K562 (cell line): ENCODE results near the gene LMNA. TPM values are rescaled to one million over a fixed set of nuclear protein-coding genes. Genes with fewer than 3 reads are reported as not detected.

Experiments
- ADNP ChIP-seq: fragments of 200-800 bp; sonication (Bioruptor generic); IDR thresholded peaks from 2 replicates; pipeline ENCODE4 v1.6.1; 2016; ENCODE audit warnings: missing genetic modification characterization, missing compliant biosample characterization
- BDP1 ChIP-seq: IDR thresholded peaks from 3 replicates; pipeline ENCODE4 v1.6.1; 2011; ENCODE audit not compliant: insufficient read length, insufficient read depth
- CBFA2T3 ChIP-seq: fragments of 450-650 bp; IDR thresholded peaks from 2 replicates; pipeline ENCODE4 v1.6.1; 2017
- CXXC5 ChIP-seq: fragments of 250-450 bp; sonication (Bioruptor Pico); IDR thresholded peaks from 2 replicates; pipeline ENCODE4 v1.8.0; 2022; ENCODE audit warnings: inconsistent platforms, mild to moderate bottlenecking, moderate library complexity
- MTA1 ChIP-seq: fragments of 450-650 bp; IDR thresholded peaks from 2 replicates; pipeline ENCODE4 v1.6.1; 2017; ENCODE audit warnings: borderline replicate concordance
- SMARCA4 ChIP-seq: fragments of 450-650 bp; IDR thresholded peaks from 2 replicates; pipeline ENCODE4 v1.6.1; 2016
- STAG1 ChIP-seq: sonication (generic); formaldehyde crosslinking; IDR thresholded peaks from 2 replicates; pipeline ENCODE4 v1.5.0; 2020; ENCODE audit warnings: missing genetic modification reagents, borderline replicate concordance
- TAF7 ChIP-seq: fragments of 450-650 bp; IDR thresholded peaks from 2 replicates; pipeline ENCODE4 v1.6.1; 2016; ENCODE audit warnings: missing genetic modification characterization, missing compliant biosample characterization
- ZBTB2 ChIP-seq: fragments of 450-650 bp; IDR thresholded peaks from 2 replicates; pipeline ENCODE4 v1.6.1; 2016; ENCODE audit warnings: antibody characterized with exemption
- ZNF511 ChIP-seq: sonication (generic); formaldehyde crosslinking; IDR thresholded peaks from 2 replicates; pipeline ENCODE4 v1.8.0; 2022; ENCODE audit warnings: mild to moderate bottlenecking, missing genetic modification reagents
- polyA plus RNA-seq, 8 experiments: library from polyadenylated mRNA; depleted of rRNA in 4 of 8; stranded (reverse) in 5 of 8; unstranded in 3 of 8; fragments of >200 nt; fragmentation: Nextera tagmentation in 2 of 8; fragmentation: Illumina TruSeq in 1 of 8; extraction: Ambion mirVana in 2 of 8; extraction: Trizol in 1 of 8; gene quantifications; 2 replicates each; pipeline versions ENCODE4 v1.2.1 to v1.2.3, GENCODE V29; 2011 to 2014; ENCODE audit warnings: inconsistent platforms in 1 of 8, missing spikeins in 1 of 8
- total RNA-seq, 7 experiments: library from RNA; depleted of rRNA in 6 of 7; stranded (reverse); fragments of >200 nt in 6 of 7; fragmentation: Illumina TruSeq in 2 of 7; extraction: Trizol in 2 of 7; gene quantifications; 2 replicates each; pipeline versions ENCODE4 v1.2.1 to v1.2.3, GENCODE V29; 2011 to 2021; ENCODE audit warnings: low replicate concordance in 1 of 7
- TF ChIP-seq, protein P1 (sequence below), 2 experiments: fragments of 450-650 bp; IDR thresholded peaks; 2 replicates each; pipeline ENCODE4 v1.6.1; 2016
- TF ChIP-seq, protein P2 (sequence below): sonication (generic); formaldehyde crosslinking; IDR thresholded peaks from 2 replicates; pipeline ENCODE4 v1.4.0; 2020; ENCODE audit warnings: mild to moderate bottlenecking, missing genetic modification reagents
- TF ChIP-seq, protein P3 (sequence below): sonication (generic); formaldehyde crosslinking; IDR thresholded peaks from 2 replicates; pipeline ENCODE4 v1.8.0; 2022; ENCODE audit warnings: mild to moderate bottlenecking, missing genetic modification reagents
- TF ChIP-seq, protein P4 (sequence below): fragments of 250-450 bp; sonication (Bioruptor Pico); IDR thresholded peaks from 2 replicates; pipeline ENCODE4 v1.4.0; 2020; ENCODE audit warnings: mild to moderate bottlenecking, moderate library complexity, borderline replicate concordance

The LMNA gene
- total and polyA plus RNA-seq, 9 of the 15 experiments (the other 6 are each of a cell fraction or from before 2014, with no cell fraction given): 1.00 to 347 (median 88.2) TPM

GRCh38 chr1:156126630-156127534, 12.4 kb downstream of the LMNA start (continued):
- TF ChIP-seq, protein P1, sequence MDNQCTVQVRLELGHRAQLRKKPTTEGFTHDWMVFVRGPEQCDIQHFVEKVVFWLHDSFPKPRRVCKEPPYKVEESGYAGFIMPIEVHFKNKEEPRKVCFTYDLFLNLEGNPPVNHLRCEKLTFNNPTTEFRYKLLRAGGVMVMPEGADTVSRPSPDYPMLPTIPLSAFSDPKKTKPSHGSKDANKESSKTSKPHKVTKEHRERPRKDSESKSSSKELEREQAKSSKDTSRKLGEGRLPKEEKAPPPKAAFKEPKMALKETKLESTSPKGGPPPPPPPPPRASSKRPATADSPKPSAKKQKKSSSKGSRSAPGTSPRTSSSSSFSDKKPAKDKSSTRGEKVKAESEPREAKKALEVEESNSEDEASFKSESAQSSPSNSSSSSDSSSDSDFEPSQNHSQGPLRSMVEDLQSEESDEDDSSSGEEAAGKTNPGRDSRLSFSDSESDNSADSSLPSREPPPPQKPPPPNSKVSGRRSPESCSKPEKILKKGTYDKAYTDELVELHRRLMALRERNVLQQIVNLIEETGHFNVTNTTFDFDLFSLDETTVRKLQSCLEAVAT (IDR thresholded peaks at IDR 0.05): peak in 1 of 2 experiments; percentile 83; a peak in 2 of 4 replicates
- TF ChIP-seq STAG1 (CRISPR knock-in tag) (no peak), ZNF511 (CRISPR knock-in tag) (no peak), BDP1 (no peak), TAF7 (tag) (no peak), ADNP (tag) (no peak), MTA1 (peak; percentile 76; the same call in 1 of the 2 replicates), SMARCA4 (peak; percentile 75), ZBTB2 (peak; percentile 62; the same call in 1 of the 2 replicates), CBFA2T3 (peak; percentile 53), CXXC5 (CRISPR knock-in tag) (peak; percentile 39; the same call in 1 of the 2 replicates)
- TF ChIP-seq, protein P2, sequence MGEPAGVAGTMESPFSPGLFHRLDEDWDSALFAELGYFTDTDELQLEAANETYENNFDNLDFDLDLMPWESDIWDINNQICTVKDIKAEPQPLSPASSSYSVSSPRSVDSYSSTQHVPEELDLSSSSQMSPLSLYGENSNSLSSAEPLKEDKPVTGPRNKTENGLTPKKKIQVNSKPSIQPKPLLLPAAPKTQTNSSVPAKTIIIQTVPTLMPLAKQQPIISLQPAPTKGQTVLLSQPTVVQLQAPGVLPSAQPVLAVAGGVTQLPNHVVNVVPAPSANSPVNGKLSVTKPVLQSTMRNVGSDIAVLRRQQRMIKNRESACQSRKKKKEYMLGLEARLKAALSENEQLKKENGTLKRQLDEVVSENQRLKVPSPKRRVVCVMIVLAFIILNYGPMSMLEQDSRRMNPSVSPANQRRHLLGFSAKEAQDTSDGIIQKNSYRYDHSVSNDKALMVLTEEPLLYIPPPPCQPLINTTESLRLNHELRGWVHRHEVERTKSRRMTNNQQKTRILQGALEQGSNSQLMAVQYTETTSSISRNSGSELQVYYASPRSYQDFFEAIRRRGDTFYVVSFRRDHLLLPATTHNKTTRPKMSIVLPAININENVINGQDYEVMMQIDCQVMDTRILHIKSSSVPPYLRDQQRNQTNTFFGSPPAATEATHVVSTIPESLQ (CRISPR knock-in tag): no peak
- TF ChIP-seq, protein P3, sequence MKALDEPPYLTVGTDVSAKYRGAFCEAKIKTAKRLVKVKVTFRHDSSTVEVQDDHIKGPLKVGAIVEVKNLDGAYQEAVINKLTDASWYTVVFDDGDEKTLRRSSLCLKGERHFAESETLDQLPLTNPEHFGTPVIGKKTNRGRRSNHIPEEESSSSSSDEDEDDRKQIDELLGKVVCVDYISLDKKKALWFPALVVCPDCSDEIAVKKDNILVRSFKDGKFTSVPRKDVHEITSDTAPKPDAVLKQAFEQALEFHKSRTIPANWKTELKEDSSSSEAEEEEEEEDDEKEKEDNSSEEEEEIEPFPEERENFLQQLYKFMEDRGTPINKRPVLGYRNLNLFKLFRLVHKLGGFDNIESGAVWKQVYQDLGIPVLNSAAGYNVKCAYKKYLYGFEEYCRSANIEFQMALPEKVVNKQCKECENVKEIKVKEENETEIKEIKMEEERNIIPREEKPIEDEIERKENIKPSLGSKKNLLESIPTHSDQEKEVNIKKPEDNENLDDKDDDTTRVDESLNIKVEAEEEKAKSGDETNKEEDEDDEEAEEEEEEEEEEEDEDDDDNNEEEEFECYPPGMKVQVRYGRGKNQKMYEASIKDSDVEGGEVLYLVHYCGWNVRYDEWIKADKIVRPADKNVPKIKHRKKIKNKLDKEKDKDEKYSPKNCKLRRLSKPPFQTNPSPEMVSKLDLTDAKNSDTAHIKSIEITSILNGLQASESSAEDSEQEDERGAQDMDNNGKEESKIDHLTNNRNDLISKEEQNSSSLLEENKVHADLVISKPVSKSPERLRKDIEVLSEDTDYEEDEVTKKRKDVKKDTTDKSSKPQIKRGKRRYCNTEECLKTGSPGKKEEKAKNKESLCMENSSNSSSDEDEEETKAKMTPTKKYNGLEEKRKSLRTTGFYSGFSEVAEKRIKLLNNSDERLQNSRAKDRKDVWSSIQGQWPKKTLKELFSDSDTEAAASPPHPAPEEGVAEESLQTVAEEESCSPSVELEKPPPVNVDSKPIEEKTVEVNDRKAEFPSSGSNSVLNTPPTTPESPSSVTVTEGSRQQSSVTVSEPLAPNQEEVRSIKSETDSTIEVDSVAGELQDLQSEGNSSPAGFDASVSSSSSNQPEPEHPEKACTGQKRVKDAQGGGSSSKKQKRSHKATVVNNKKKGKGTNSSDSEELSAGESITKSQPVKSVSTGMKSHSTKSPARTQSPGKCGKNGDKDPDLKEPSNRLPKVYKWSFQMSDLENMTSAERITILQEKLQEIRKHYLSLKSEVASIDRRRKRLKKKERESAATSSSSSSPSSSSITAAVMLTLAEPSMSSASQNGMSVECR (CRISPR knock-in tag): no peak
- TF ChIP-seq, protein P4, sequence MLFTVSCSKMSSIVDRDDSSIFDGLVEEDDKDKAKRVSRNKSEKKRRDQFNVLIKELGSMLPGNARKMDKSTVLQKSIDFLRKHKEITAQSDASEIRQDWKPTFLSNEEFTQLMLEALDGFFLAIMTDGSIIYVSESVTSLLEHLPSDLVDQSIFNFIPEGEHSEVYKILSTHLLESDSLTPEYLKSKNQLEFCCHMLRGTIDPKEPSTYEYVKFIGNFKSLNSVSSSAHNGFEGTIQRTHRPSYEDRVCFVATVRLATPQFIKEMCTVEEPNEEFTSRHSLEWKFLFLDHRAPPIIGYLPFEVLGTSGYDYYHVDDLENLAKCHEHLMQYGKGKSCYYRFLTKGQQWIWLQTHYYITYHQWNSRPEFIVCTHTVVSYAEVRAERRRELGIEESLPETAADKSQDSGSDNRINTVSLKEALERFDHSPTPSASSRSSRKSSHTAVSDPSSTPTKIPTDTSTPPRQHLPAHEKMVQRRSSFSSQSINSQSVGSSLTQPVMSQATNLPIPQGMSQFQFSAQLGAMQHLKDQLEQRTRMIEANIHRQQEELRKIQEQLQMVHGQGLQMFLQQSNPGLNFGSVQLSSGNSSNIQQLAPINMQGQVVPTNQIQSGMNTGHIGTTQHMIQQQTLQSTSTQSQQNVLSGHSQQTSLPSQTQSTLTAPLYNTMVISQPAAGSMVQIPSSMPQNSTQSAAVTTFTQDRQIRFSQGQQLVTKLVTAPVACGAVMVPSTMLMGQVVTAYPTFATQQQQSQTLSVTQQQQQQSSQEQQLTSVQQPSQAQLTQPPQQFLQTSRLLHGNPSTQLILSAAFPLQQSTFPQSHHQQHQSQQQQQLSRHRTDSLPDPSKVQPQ (CRISPR knock-in tag): no peak
